Cerebellar cortex (tissue), 1 donor: ENCODE measurements around the gene IL18BP.

Source experiments
- DNase-seq: peaks from one replicate; pipeline ENCODE4 v3.0.0-alpha.2; 2015; ENCODE audit warnings: low spot score

IL18BP gene

DNA sequence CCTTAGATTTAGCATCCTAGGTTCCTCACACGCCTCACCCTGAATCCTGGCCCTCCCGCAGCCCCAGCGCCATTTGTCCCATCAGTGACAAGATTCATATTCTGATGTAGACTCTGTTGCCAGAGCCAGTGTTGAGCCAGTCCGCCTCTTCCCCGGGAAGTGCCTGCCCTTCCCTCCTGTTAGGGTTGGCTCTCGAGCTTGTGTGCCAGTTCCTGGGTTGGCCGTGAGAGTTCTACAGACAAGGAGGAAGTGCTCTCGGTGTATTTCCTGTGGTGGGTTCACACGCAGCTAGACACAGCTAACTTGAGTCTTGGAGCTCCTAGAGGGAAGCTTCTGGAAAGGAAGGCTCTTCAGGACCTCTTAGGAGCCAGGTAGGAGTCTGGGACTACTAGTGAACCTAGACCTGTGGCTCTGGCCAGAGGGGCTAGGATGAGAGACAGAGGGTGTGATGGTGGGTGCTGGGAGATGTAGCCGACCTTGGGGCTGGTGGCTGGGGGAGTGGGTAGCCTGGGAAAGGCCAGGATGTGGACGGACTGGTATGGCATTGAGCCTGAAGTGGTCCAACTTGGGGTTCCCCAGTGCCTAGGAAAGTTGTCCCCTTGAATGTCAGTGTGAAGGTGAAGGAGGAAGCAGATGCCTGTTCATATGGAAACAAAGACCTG is at the start of gene IL18BP:
Gene IL18BP (plus strand): TSS at position 261 of the 662 bp plus-strand sequence. CDS start 1,076 bp downstream, outside the sequence.
- no peak for DNase-seq

GRCh38 chr11:71949034-71949433 is 49.7 kb upstream of the IL18BP start:
- no peak for DNase-seq

DNA sequence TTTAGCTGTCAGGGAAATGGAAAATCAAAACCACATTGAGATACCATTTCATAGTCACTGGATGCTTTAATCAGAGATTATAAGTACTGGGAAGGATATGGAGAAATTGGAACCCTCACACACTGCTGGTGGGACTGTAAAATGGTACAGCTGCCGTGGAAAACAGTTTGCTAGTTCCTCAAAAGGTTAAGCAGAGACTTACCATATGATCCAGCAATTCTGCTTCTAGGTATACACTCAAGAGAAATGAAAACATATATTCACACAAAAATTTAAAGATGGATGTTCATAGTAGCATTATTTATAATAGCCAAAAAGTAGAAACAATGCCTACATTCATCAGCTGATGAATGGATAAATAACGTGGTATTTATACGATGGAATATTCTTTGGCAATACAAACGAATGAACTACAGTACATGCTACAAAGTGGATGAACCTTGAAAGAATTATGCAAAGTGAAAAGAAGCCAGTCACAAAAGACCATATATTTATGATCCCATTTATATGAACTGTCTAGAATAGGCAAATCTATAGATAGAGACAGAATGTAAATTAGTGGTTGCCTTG is 46.9 kb upstream of the IL18BP start:
- DNase-seq = no peak

GRCh38 chr11:71955898-71956456 is 42.7 kb upstream of the IL18BP start:
- DNase-seq = no peak

GRCh38 chr11:71962428-71963038 is 36.2 kb upstream of the IL18BP start:
- no peak for DNase-seq

DNA sequence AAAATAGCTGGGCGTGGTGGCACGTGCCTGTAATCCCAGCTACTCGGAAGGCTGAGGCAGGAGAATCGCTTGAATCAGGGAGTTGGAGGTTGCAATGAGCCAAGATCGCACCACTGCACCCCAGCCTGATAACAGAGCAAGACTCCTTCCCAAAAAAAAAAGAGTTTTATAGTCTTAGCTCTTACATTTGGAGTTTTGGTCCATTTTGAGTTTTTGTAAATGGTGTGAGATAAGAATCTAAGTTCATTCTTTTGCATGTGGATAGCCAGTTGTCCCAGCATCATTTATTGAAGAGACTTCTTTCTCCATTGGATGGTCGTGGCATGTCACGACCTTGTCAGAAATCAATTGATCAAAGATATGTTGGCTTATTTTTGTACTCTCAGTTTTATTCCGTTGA is 35.2 kb upstream of the IL18BP start:
- DNase-seq = no peak

DNA sequence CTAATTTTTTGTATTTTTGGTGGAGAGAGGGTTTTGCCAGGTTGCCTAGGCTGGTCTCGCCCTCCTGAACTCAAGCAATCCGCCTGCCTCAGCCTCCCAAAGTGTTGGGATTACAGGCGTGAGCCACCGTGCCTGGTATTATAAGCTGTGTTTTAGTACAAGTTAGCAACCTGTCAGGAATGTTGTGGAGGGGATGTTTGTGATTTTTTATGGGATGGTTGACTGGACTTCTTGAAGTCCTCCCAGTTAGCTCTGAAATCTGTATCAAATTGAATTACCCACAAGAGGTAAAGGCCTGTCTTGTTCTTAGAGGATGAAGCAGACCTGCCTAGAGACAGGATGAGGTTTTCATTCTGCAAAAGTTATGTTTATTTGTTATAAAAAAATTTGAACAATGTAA is 34.1 kb upstream of the IL18BP start:
- no peak for DNase-seq

DNA sequence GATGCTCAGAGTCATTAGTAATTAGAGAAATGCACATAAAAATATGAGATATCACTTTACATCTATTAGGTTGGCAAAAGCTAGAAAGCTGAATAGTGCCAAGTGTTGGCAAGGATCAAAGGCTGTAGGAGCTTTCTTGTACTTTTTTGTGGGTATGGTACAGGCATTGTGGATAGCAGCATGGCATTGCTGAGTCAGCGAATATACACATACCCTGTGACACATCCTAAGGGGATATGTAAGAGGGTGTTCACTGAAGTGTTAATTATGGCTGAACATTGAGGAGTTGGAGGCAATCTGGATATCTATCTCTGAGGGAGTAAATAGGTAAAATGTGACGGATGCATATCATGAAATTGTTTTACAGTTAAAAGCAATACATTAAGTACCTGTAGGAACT is 27.0 kb upstream of the IL18BP start:
- DNase-seq = no peak

GRCh38 chr11:71976551-71976950 is 22.2 kb upstream of the IL18BP start:
- DNase-seq = no peak

GRCh38 chr11:71977090-71977489 is 21.6 kb upstream of the IL18BP start:
- no peak for DNase-seq

DNA sequence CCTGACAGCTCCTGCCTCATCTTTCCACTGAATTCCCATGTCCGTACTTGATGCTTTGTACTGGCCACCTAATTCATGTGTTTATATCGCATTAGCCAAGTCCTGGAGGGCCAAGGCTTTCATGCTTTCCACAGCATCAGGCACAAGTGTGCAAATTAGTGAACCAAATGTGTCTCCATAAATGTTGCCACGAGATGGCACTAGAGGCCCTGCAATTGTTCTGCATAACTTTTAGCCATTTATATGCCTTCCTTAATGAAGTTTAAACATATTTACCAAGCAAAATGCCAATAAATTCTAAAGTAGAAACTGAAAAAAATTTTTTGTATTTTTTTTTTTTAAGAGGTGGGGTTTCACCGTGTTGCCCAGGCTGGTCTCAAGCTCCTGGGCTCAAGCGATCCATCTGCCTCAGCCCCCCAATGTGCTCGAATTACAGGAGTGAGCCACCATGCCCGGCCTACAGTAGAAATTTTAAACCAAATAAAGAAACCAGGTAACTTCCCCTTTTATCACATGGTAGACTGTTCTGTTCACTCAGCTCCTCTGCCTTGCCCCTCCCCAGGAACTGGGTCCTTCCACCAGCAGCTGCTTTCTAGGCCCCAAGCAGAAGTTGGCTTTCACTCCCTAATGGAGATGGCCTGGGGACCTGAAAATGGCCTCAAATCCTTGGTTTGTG is 20.8 kb upstream of the IL18BP start:
- DNase-seq = peak; percentile 75

DNA sequence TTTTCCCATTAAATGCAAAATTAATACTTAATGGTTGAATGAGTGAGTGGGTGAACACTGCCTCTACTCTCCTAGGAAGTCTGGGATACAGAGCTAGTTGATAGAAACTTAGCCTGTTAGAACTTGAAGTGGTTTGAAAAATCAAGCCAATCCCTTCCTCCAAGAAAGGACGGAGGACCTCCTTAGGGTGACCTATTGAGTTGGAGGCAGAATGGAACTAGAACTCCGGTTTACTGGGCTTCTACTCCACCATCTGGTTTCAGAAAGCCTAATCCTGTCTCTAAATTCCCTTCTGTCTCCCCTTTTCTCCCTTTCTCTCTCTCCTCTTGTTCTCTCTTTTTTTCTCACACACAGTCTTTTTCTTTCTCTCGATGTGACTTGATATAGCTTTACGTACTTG is 19.6 kb upstream of the IL18BP start:
- no peak for DNase-seq

DNA sequence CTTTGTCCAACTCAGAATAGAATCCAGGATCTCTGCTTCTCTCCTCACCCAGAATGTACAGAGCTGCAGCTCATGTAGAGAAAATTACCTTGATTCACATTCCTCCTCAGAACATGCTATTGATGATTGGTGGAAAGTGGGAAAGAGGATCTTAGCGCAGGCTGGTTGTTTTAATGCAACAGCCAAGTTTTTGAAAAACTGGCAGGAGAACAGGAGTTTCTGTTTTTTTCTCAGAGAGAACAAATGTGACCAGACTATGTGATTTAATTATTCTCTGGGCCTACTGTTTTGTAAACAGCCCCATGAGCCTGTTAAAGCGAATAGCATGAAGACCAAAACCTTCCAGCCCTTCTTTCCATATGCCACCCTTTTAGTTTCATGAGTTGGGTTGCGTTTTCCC is 19.1 kb upstream of the IL18BP start:
- peak; percentile 20 for DNase-seq

GRCh38 chr11:71986131-71986530 is 12.6 kb upstream of the IL18BP start:
- no peak for DNase-seq

DNA sequence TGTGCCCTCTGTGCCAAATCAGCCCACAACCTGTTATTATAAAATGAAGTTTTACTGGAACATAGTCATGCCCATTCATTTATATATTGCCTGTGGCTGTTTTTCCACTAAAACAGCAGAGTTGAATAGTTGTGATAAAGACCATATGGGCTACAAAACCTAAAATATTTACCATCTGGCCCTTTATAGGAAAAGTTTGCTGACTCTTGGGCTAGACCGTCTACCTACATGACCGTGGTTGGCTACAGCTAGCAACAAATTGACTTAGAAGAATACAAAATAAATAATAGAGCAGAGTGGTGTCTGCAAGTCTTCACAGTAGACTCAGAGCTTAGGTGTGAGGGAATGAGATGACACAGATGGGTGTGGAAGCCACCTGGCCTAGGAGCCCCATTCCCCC is 11.2 kb upstream of the IL18BP start:
- no peak for DNase-seq

DNA sequence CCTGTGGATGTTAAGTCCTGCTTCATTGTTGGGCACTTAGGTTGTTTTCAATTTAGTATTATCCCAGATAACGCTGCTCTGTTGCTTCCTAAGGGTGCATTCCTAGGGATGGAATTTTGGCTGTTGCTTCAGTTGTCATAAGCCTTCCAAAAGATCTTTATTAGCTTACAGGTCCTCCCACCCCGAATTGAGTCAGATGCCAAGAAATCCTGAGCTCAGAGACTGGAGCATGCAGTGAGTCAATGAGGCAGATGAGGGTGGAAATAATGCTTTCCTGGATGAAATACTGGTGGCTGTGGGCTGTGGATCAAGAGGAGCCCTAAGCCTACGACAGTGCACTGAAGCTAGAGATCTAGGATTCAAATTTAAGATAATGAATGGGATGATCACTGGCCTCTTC is 10.7 kb upstream of the IL18BP start:
- no peak for DNase-seq

DNA sequence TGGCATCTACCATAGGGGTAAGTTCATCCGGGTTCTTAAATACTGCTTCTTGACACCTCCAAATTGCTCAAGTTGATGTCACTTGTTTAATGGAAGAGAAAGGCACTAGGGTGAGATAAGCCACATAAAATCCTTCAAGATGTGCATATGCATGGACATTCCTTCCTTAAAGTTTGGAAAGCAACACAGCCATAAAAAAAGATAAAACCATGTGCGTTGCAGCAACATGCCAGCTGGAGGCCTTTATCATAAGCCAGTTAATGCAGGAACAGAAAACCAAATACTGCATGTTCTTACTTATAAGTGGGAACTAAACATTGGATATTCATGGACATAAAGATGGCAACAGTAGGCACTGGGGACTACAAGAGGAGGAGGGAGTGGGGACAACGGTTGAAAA is 8.0 kb upstream of the IL18BP start:
- DNase-seq = no peak

DNA sequence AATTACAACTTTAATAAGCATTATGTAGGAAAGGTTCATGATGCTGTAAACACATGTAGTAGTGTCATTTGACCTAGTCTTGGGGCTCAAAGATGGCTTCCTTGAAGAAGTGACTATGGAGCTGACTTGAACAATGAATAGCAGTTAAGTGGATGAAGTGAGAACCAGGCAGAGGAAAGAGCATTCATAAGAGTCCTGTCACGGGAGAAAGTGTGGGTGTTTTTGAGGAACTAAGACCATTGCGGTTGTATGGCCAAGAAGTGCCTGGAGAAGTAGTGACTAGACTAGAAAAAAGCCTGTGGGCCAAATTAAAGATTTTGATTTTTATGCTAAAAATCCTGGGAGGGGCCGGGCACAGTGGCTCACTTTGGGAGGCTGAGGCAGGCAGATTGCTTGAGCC is 7.2 kb upstream of the IL18BP start:
- DNase-seq = no peak

GRCh38 chr11:71992136-71992730 is 6.5 kb upstream of the IL18BP start:
- no peak for DNase-seq

- DNase-seq = no peak
Observed at GRCh38 chr11:71994786-71995185, 3.9 kb upstream of the IL18BP start.

DNA sequence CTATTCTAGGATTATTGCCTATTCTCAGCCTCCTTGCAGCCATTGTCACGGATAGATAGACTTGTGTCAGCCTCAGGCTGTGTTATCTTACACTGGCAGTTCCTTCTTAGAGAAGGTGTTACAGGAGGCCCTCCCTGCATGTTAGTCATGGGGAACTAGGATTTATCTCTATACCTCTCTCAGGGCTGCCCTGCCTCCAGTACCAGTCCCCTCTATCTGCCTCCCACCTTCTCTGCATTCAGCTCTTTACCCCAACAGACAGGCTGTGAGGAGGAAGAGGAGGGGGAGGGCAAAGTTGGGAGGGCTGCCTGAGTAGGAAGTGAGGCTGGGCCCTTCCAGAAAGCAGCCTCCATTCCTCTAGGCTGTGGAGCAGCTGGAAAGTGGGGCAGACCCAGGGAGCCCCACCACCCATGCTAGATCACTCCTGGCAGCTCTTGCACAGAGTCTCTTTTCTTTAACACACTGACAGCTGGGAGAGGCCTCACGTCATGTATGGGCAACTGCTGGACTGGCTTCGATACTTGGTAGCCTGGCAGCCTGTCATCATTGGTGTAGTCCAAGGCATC is 2.9 kb upstream of the IL18BP start:
- no peak for DNase-seq

DNA sequence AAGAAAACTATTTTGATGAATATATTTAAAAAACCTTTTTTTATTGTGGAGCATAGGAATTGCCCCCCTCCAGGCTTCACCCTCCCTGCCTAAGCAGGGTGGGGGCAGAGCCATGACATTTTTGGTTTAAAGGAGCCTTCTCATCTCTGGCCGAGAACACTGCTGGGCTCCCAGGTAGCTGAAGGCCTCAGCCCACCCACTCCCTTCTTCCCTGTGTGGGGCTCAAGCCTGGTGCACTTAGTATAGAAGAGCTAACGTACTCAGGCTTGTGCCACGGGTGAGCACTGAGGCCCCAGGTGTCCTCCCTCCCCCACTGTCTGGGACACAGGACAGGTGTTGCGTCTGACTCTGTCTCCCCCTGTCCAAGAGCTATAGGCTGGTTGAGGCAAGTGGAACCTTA is 2.2 kb upstream of the IL18BP start:
- DNase-seq = no peak
